ENCODE measurements around the gene ANKRD24. TPM values are rescaled to one million over a fixed set of nuclear protein-coding genes. Genes with fewer than 3 reads are reported as not detected.
A peak's percentile ranks its signal among the peaks of the same experiment; 100 is the strongest.

Gene ANKRD24
- total and polyA plus RNA-seq, 2 of the 13 experiments (the other 11 are each of a cell fraction or from before 2014, with no cell fraction given): 0.13 to 0.24 TPM

DNA sequence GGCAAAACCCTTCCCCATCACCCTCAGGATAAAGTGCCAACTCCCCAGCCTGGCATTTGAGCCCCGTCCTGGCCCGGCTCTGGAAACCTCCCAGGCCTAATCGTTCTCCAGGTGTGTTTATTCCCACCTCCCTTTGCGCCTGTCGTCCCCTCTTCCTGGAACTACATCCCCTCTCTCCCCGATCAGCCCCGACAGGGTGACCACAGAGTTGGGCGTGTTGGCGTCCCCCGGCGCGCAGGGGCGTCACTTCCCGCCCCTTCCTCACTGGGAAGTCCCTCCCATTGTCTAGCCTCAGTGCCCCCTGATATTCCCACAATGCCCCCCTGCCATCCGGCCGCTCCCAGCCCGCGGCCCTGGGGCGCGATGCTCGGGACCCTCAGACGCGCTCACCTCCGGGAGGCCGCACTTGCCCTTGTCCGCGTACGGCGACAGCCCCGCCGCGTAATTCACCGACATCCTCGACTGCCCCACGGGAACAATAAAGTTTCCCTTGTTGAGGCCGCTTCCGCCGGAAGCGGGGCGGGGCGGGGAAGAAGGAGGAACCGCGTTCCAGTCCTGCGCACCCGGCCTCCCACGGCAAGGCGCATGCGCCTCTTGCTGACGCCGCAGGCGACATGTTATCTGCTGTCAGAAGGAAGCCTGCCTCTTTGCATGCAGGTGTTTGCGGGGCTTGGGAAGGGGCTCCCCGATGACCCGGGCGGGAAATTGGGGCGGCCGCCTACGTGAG is at the start of gene ANKRD24, which contains the start of gene SIRT6 (continued):
- TF ChIP-seq, protein P1, sequence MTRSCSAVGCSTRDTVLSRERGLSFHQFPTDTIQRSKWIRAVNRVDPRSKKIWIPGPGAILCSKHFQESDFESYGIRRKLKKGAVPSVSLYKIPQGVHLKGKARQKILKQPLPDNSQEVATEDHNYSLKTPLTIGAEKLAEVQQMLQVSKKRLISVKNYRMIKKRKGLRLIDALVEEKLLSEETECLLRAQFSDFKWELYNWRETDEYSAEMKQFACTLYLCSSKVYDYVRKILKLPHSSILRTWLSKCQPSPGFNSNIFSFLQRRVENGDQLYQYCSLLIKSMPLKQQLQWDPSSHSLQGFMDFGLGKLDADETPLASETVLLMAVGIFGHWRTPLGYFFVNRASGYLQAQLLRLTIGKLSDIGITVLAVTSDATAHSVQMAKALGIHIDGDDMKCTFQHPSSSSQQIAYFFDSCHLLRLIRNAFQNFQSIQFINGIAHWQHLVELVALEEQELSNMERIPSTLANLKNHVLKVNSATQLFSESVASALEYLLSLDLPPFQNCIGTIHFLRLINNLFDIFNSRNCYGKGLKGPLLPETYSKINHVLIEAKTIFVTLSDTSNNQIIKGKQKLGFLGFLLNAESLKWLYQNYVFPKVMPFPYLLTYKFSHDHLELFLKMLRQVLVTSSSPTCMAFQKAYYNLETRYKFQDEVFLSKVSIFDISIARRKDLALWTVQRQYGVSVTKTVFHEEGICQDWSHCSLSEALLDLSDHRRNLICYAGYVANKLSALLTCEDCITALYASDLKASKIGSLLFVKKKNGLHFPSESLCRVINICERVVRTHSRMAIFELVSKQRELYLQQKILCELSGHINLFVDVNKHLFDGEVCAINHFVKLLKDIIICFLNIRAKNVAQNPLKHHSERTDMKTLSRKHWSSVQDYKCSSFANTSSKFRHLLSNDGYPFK (CRISPR knock-in tag; IDR thresholded peaks at IDR 0.05; ENCODE audit: borderline replicate concordance): peak; percentile 97
- TF ChIP-seq ZMYM3 (CRISPR knock-in tag; IDR thresholded peaks at IDR 0.05) (peak; percentile 98), ZNF543 (CRISPR knock-in tag; IDR thresholded peaks at IDR 0.05) (peak; percentile 43; the same call in 1 of the 2 replicates), KAT2B (IDR thresholded peaks at IDR 0.05; ENCODE audit: borderline replicate concordance, low read depth, low read length) (no peak), CEBPG (CRISPR knock-in tag; IDR thresholded peaks at IDR 0.05) (peak; percentile 18; the same call in 1 of the 2 replicates), TBL1XR1 (IDR thresholded peaks at IDR 0.05; ENCODE audit: borderline replicate concordance, low read length, partially characterized antibody) (peak; percentile 47), KDM5B (CRISPR knock-in tag; IDR thresholded peaks at IDR 0.05; ENCODE audit: borderline replicate concordance) (peak; percentile 66; the same call in 1 of the 2 replicates), SMAD1 (CRISPR knock-in tag; IDR thresholded peaks at IDR 0.05; ENCODE audit: borderline replicate concordance, low read depth) (peak; percentile 36; the same call in 1 of the 2 replicates), FOXO1 (CRISPR knock-in tag; IDR thresholded peaks at IDR 0.05) (peak; percentile 31; the same call in 1 of the 2 replicates), XRCC5 (optimal IDR thresholded peaks at IDR 0.05; ENCODE audit: low read length) (peak; percentile 77), ZNF878 (CRISPR knock-in tag; IDR thresholded peaks at IDR 0.05) (0 out of 2 replicates have a peak, but pooled peaks have one; percentile 46)
- TF ChIP-seq, protein P2, sequence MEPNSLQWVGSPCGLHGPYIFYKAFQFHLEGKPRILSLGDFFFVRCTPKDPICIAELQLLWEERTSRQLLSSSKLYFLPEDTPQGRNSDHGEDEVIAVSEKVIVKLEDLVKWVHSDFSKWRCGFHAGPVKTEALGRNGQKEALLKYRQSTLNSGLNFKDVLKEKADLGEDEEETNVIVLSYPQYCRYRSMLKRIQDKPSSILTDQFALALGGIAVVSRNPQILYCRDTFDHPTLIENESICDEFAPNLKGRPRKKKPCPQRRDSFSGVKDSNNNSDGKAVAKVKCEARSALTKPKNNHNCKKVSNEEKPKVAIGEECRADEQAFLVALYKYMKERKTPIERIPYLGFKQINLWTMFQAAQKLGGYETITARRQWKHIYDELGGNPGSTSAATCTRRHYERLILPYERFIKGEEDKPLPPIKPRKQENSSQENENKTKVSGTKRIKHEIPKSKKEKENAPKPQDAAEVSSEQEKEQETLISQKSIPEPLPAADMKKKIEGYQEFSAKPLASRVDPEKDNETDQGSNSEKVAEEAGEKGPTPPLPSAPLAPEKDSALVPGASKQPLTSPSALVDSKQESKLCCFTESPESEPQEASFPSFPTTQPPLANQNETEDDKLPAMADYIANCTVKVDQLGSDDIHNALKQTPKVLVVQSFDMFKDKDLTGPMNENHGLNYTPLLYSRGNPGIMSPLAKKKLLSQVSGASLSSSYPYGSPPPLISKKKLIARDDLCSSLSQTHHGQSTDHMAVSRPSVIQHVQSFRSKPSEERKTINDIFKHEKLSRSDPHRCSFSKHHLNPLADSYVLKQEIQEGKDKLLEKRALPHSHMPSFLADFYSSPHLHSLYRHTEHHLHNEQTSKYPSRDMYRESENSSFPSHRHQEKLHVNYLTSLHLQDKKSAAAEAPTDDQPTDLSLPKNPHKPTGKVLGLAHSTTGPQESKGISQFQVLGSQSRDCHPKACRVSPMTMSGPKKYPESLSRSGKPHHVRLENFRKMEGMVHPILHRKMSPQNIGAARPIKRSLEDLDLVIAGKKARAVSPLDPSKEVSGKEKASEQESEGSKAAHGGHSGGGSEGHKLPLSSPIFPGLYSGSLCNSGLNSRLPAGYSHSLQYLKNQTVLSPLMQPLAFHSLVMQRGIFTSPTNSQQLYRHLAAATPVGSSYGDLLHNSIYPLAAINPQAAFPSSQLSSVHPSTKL (CRISPR knock-in tag; IDR thresholded peaks at IDR 0.05): peak; percentile 68
- TF ChIP-seq, protein P3, sequence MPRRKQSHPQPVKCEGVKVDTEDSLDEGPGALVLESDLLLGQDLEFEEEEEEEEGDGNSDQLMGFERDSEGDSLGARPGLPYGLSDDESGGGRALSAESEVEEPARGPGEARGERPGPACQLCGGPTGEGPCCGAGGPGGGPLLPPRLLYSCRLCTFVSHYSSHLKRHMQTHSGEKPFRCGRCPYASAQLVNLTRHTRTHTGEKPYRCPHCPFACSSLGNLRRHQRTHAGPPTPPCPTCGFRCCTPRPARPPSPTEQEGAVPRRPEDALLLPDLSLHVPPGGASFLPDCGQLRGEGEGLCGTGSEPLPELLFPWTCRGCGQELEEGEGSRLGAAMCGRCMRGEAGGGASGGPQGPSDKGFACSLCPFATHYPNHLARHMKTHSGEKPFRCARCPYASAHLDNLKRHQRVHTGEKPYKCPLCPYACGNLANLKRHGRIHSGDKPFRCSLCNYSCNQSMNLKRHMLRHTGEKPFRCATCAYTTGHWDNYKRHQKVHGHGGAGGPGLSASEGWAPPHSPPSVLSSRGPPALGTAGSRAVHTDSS (CRISPR knock-in tag; conservative IDR thresholded peaks at IDR 0.05): peak; percentile 49; the same call in 1 of the 2 replicates
- TF ChIP-seq, protein P4, sequence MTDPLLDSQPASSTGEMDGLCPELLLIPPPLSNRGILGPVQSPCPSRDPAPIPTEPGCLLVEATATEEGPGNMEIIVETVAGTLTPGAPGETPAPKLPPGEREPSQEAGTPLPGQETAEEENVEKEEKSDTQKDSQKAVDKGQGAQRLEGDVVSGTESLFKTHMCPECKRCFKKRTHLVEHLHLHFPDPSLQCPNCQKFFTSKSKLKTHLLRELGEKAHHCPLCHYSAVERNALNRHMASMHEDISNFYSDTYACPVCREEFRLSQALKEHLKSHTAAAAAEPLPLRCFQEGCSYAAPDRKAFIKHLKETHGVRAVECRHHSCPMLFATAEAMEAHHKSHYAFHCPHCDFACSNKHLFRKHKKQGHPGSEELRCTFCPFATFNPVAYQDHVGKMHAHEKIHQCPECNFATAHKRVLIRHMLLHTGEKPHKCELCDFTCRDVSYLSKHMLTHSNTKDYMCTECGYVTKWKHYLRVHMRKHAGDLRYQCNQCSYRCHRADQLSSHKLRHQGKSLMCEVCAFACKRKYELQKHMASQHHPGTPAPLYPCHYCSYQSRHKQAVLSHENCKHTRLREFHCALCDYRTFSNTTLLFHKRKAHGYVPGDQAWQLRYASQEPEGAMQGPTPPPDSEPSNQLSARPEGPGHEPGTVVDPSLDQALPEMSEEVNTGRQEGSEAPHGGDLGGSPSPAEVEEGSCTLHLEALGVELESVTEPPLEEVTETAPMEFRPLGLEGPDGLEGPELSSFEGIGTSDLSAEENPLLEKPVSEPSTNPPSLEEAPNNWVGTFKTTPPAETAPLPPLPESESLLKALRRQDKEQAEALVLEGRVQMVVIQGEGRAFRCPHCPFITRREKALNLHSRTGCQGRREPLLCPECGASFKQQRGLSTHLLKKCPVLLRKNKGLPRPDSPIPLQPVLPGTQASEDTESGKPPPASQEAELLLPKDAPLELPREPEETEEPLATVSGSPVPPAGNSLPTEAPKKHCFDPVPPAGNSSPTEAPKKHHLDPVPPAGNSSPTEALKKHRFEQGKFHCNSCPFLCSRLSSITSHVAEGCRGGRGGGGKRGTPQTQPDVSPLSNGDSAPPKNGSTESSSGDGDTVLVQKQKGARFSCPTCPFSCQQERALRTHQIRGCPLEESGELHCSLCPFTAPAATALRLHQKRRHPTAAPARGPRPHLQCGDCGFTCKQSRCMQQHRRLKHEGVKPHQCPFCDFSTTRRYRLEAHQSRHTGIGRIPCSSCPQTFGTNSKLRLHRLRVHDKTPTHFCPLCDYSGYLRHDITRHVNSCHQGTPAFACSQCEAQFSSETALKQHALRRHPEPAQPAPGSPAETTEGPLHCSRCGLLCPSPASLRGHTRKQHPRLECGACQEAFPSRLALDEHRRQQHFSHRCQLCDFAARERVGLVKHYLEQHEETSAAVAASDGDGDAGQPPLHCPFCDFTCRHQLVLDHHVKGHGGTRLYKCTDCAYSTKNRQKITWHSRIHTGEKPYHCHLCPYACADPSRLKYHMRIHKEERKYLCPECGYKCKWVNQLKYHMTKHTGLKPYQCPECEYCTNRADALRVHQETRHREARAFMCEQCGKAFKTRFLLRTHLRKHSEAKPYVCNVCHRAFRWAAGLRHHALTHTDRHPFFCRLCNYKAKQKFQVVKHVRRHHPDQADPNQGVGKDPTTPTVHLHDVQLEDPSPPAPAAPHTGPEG (CRISPR knock-in tag; IDR thresholded peaks at IDR 0.05): peak; percentile 37; the same call in 1 of the 2 replicates
